PC-9 (cell line): ENCODE data around the gene PKD1L1.

Experiments
- EZH2 ChIP-seq: fragments of 200-600 bp; sonication (generic); IDR thresholded peaks from 2 replicates; pipeline ENCODE4 v1.8.0; 2017; ENCODE audit warnings: antibody characterized with exemption, low read depth
- TF ChIP-seq, protein P1 (sequence below): fragments of 200-600 bp; sonication (generic); conservative IDR thresholded peaks from 2 replicates; pipeline ENCODE4 v1.6.1; 2017; ENCODE audit warnings: mixed run types, antibody characterized with exemption, mild to moderate bottlenecking, moderate library complexity

DNA sequence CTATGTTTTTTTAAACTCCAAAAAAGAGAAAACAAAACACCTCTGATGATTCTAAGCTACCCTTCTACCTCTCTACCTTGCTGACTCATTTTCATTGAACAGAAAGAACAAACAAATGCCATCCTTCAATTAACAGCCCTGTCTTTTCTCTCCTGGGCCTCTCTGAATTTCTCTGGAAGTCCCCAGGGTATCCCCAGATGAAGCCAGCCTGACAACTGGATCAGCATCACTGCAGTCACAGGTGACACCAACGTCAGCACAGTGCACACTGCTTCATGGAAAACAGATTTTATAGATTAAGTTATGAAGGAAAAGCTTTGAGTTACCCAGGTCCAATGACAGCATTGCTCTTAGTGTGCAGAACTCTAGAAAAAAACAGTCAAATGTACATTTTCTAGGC lies 25.5 kb upstream of the PKD1L1 start:
- TF ChIP-seq, protein P1, sequence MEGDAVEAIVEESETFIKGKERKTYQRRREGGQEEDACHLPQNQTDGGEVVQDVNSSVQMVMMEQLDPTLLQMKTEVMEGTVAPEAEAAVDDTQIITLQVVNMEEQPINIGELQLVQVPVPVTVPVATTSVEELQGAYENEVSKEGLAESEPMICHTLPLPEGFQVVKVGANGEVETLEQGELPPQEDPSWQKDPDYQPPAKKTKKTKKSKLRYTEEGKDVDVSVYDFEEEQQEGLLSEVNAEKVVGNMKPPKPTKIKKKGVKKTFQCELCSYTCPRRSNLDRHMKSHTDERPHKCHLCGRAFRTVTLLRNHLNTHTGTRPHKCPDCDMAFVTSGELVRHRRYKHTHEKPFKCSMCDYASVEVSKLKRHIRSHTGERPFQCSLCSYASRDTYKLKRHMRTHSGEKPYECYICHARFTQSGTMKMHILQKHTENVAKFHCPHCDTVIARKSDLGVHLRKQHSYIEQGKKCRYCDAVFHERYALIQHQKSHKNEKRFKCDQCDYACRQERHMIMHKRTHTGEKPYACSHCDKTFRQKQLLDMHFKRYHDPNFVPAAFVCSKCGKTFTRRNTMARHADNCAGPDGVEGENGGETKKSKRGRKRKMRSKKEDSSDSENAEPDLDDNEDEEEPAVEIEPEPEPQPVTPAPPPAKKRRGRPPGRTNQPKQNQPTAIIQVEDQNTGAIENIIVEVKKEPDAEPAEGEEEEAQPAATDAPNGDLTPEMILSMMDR: no peak
- no peak for TF ChIP-seq EZH2
